HTERT RPE-1 (cell line): Measurements from ENCODE around the gene PRIMA1.

Experiments used
- in situ Hi-C: fragments of 300-500 bp; cut with MboI; formaldehyde crosslinking; loops from 4 replicates; pipeline ENCODE4 v1.14.3; 2020; ENCODE audit warnings: low sequenced_read_pairs

The PRIMA1 gene

DNA sequence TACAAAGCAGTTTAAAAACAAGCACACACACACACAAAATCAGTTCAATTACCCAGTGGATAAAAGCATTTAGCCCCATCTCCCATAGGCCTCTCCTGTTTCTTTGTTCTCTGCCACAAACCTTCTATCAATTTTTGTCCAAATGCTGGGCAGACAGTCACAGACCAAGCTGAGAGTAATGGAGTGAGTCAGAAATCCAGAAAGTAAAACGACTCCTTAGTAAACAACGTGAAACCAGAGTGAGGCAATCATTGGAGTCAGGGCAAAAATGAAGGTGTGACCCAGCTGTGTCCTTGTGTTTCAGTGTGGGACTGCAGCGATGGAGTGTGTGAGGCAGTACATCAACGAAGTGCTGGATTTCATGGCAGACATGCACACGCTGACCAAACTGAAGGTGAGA, 102.0 kb downstream of the PRIMA1 start:
- in situ Hi-C loops, result no loop called here

- in situ Hi-C loops, result no loop called here
Observed at GRCh38 chr14:93685121-93685895, 103.0 kb downstream of the PRIMA1 start.

- in situ Hi-C loops, result no loop called here
Observed at GRCh38 chr14:93683226-93683625, 105.1 kb downstream of the PRIMA1 start.

GRCh38 chr14:93682459-93682858, 105.8 kb downstream of the PRIMA1 start:
- in situ Hi-C loops, result no loop called here

GRCh38 chr14:93676416-93676958, 111.8 kb downstream of the PRIMA1 start:
- in situ Hi-C loops, result no loop called here

- in situ Hi-C loops, result no loop called here
Observed at GRCh38 chr14:93675651-93676050, 112.6 kb downstream of the PRIMA1 start.

DNA sequence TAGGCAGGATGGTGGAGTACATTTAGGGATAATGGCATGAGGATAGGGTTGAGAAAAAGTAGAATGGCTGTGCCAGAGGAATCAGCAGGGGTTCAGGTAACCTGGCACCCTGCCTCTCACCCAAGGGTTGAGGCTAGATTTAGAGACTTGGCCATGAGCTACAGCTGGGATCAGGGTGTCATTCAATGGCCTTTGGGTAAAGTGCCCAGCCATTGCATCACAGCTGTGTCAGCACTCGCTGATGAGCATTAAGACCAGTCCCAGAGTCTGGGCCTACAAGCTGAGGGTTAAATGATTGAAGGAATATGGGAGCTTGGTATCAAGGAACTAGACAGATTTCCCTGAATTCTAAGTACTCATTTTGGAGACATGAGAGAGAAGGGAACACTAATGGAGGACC, 113.9 kb downstream of the PRIMA1 start:
- in situ Hi-C loops, result no loop called here

GRCh38 chr14:93669632-93670031, 118.7 kb downstream of the PRIMA1 start:
- in situ Hi-C loops, result no loop called here
